ENCODE results near the gene ZACN.
A peak's percentile ranks its signal among the peaks of the same experiment; 100 is the strongest.

Gene ZACN

GRCh38 chr17:76107509-76107908 lies 28.5 kb downstream of the ZACN start:
- no peak for TF ChIP-seq CTCF (conservative IDR thresholded peaks at IDR 0.05; ENCODE audit: low read depth, low read length)
- H3K4me3 ChIP-seq (ENCODE audit: low read depth, low read length): no peak overlapping the region
- DNase-seq (ENCODE audit: low read depth): peak; percentile 33

GRCh38 chr17:76111956-76112355 lies 33.0 kb downstream of the ZACN start:
- H3K4me3 ChIP-seq (ENCODE audit: low read depth, low read length): no peak overlapping the region
- no peak for TF ChIP-seq CTCF (conservative IDR thresholded peaks at IDR 0.05; ENCODE audit: low read depth, low read length)
- DNase-seq (ENCODE audit: low read depth): no peak

DNA sequence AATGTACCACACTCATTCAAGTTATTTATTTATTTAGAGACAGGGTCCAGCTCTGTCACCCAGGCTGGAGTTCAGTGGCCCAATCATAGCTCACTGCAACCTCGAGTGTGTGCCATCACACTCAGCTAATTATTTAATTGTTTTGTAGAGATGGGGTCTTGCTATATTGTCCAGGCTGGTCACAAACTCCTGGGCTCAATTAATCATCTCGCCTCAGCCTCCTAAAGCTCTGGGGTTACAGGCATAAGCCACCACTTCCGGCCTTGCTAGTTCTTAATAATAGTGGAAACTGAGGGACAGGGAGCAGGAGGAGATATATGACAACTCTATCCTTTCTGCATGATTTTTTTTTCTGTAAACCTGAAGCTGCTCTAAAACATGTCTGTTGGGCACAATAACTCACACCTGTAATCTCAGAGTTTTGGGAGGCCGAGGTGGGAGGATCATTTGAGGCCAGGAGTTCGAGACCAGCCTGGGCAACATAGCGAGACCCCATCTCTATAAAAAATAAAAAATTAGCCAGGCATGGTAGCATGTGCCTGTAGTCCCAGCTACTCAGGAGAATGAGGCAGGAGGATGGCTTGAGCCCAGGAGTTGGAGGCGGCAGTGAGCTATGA lies 36.3 kb downstream of the ZACN start:
- no peak for TF ChIP-seq CTCF (conservative IDR thresholded peaks at IDR 0.05; ENCODE audit: low read depth, low read length)
- no peak overlapping the region for H3K4me3 ChIP-seq (ENCODE audit: low read depth, low read length)
- no peak for DNase-seq (ENCODE audit: low read depth)

- H3K4me3 ChIP-seq (ENCODE audit: low read depth, low read length): no peak overlapping the region
- DNase-seq (ENCODE audit: low read depth): no peak
- no peak for TF ChIP-seq CTCF (conservative IDR thresholded peaks at IDR 0.05; ENCODE audit: low read depth, low read length)
Measured at GRCh38 chr17:76119409-76120371, 40.7 kb downstream of the ZACN start.

DNA sequence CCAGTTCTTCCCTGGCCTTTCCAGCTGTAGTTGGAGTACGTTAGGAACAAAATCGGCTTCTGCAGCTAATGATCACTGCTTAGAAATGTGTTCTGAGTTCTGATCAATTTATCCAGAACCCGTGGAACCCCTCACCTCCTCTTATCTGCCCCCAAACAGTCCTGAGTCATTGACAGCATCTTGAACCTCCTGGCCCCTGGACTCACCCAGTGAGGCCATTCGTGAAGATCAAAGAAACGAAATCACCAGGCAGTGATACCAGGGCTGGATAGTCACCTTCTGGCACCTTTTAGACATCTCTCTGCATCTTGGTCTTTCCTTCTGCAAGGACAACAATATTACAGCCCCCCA lies 41.7 kb downstream of the ZACN start:
- no peak overlapping the region for H3K4me3 ChIP-seq (ENCODE audit: low read depth, low read length)
- TF ChIP-seq CTCF (conservative IDR thresholded peaks at IDR 0.05; ENCODE audit: low read depth, low read length): no peak
- DNase-seq (ENCODE audit: low read depth): no peak

GRCh38 chr17:76121932-76122430 lies 43.0 kb downstream of the ZACN start:
- peak; percentile 28 for DNase-seq (ENCODE audit: low read depth)
- no peak for TF ChIP-seq CTCF (conservative IDR thresholded peaks at IDR 0.05; ENCODE audit: low read depth, low read length)
- H3K4me3 ChIP-seq (ENCODE audit: low read depth, low read length): peak overlapping the region; percentile 41

Measured in choroid plexus epithelial cell (primary cell).